Melanocyte of skin (primary cell): ENCODE data around the gene FSD1L. TPM values are rescaled to one million over a fixed set of nuclear protein-coding genes. Genes with fewer than 3 reads are reported as not detected.

Experiments used
- total RNA-seq, 2 donors: library from RNA; depleted of rRNA; stranded (reverse); fragments of >200 nt; gene quantifications; 2 replicates each; pipeline ENCODE4 v1.2.3, GENCODE V29; 2012

Gene FSD1L
- total RNA-seq: 1 to 10 TPM; 9.3 to 9.6 TPM

DNA sequence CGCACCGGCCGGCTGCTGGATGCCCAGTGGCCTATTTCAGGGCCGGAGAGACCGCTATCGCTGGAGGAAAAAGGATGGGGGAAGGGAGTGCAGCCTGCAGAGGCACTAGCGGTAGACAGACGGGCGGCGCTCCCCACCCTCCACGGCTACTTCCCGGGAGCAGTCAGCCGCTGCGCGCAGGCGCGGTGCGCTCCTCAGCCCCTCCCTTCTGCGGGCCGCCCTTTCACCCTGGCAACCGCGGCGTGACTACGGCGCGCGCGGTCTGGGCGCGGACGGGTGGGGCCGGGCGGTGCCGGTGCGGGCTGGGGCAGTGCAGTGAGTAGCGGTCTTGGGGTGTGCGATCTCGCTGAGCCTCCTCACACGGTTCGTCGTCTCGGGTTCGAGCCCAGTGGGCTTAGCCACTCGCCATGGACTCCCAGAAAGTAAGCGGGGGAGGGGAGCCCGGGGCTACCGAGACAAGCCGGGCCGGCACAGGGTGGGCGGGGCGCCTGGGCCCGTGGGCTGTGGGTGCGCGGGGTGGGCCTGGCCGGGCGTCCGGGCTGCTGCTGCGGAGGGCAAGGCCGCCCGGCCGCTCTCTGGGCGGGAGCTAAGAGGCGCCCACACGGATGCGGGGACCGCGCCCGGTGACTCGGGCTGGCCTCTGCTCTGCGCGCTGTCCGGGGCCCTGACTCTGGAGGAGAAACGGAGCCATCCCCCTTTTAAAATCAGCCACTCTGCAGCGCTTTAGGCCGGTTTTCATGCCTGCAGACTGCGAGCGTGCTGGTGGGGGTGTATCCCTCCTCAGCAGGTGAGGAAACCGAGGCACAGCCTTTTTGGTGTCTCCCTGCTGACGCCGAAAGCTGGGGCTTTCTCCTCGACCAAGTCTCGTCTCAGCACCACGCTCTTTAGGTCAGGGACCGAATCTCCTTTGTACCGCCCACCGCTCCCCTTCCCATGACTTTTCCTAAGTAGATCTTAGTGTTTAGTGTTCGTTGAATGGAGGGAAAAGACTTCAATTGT lies at the start of gene FSD1L:
TSS of gene FSD1L (plus strand) at position 221 of the 999 bp plus-strand sequence. CDS start at position 408, 187 bp downstream.

DNA sequence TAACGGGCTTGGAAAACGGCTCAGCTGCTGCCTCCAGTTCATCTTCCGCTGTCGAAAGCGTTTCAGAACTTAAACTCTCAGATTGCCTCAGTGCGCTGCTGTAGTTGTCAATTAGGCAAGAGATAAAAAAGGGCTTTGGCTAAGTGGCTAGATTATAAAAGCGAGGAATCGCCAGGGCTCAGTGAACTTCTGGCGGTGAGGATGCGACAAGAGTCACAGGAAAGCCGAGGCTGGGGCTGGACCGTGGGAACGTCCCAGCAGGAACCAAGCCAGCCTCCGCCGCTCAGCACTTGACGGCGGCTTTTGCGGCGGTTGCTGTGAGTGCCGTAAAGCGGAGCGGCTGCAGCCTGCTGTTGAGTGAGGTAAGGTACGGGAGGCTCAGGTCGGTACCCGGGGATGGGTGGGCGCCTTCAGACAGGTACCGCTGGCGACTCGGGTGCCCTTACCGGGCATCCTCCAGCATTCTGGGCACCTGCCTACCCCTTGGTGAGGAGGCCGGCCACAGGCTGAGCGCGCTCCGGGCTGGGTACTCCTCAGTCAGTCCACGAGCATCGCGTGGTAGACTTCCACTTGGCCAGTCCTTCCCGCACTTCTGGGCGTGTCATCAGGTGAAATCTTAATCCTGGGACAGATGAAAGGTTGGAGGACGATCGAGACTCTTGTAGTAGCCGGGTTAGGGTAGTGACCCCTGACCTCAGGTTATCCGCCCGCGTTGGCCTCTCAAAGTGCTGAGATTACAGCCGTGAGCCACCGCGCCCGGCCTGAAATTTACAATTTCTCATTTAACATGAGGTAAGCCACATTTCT lies 110.2 kb downstream of the FSD1L start, which contains the start of gene FKTN:
TSS of gene FKTN (plus strand) at position 328 of the 807 bp plus-strand sequence. CDS start 16,902 bp downstream, outside the sequence.

Other genes starting within 250 kb of the FSD1L start
- gene SLC44A1, start 203.4 kb upstream of the FSD1L start, total RNA-seq: 10 to 100 TPM; 31.0 to 47.6 TPM
- 10 to 100 TPM; 26.6 to 40.3 TPM for gene FKTN, start 110.1 kb downstream of the FSD1L start, total RNA-seq
- not detected for gene TAL2, start 214.4 kb downstream of the FSD1L start, total RNA-seq
- gene TMEM38B, start 246.5 kb downstream of the FSD1L start, total RNA-seq: 10 to 100 TPM; 20.6 to 30.6 TPM